NK-92 (cell line): ENCODE measurements around the gene NANOS3.

ENCODE experiments used
- DNase-seq: peaks from one replicate; lab custom pipeline; 2025; ENCODE audit not compliant: unreplicated experiment; lab: John Stamatoyannopoulos, UW

NANOS3 gene

GRCh38 chr19:13885826-13886365 is 9.0 kb downstream of the NANOS3 start:
- DNase-seq, result no peak

- DNase-seq, result no peak
These were observed 10.1 kb downstream of the NANOS3 start for GRCh38 chr19:13887018-13887436.

GRCh38 chr19:13887517-13887916 is 10.6 kb downstream of the NANOS3 start:
- DNase-seq, result no peak

GRCh38 chr19:13888281-13888680 is 11.3 kb downstream of the NANOS3 start:
- no peak for DNase-seq

- no peak for DNase-seq
These were observed 13.2 kb downstream of the NANOS3 start for GRCh38 chr19:13890136-13890535.

GRCh38 chr19:13892870-13893269 is 15.9 kb downstream of the NANOS3 start:
- no peak for DNase-seq

- no peak for DNase-seq
These were observed 17.6 kb downstream of the NANOS3 start for GRCh38 chr19:13894552-13894951.

GRCh38 chr19:13896227-13896626 is 19.3 kb downstream of the NANOS3 start:
- no peak for DNase-seq

- no peak for DNase-seq
These were observed 22.5 kb downstream of the NANOS3 start for GRCh38 chr19:13899393-13899792.

GRCh38 chr19:13899912-13900584 is 23.1 kb downstream of the NANOS3 start:
- DNase-seq, result no peak

GRCh38 chr19:13902993-13903555 is 26.1 kb downstream of the NANOS3 start:
- no peak for DNase-seq

GRCh38 chr19:13905634-13906520 is 28.9 kb downstream of the NANOS3 start, which contains the start of the genes BRME1 and CC2D1A:
BRME1 (minus strand) TSS chr19:13906117; CDS start chr19:13904892, 1,225 bp downstream.
CC2D1A (plus strand) TSS chr19:13906201; CDS start chr19:13906442, 241 bp downstream.
- peak; percentile 58 for DNase-seq

GRCh38 chr19:13906521-13906904 is 29.6 kb downstream of the NANOS3 start:
- DNase-seq, result no peak

- no peak for DNase-seq
These were observed 30.0 kb downstream of the NANOS3 start for GRCh38 chr19:13906910-13907309.

GRCh38 chr19:13908674-13909073 is 31.7 kb downstream of the NANOS3 start:
- DNase-seq, result no peak

GRCh38 chr19:13909430-13909829 is 32.5 kb downstream of the NANOS3 start:
- no peak for DNase-seq

- DNase-seq, result no peak
These were observed 36.4 kb downstream of the NANOS3 start for GRCh38 chr19:13913352-13913751.

GRCh38 chr19:13914777-13915176 is 37.8 kb downstream of the NANOS3 start:
- DNase-seq, result no peak

GRCh38 chr19:13917888-13918406 is 41.0 kb downstream of the NANOS3 start:
- DNase-seq, result no peak

GRCh38 chr19:13918726-13919411 is 41.9 kb downstream of the NANOS3 start:
- no peak for DNase-seq

GRCh38 chr19:13920524-13920923 is 43.6 kb downstream of the NANOS3 start:
- no peak for DNase-seq
